Esophagus muscularis mucosa (tissue), 4 donors: ENCODE results near the gene HOXD8.

Experiments
- CTCF ChIP-seq, 3 experiments: fragments of 200-600 bp in 2 of 3; fragments of 450-650 bp in 1 of 3; sonication (generic) in 2 of 3; IDR thresholded peaks; one replicate each; pipeline ENCODE4 v1.5.1; 2017 to 2019; ENCODE audit warnings: antibody characterized with exemption in 3 of 3, mild to moderate bottlenecking in 2 of 3, moderate library complexity in 1 of 3
- EP300 ChIP-seq: sonication (generic); formaldehyde crosslinking; IDR thresholded peaks from one replicate; pipeline ENCODE4 v1.6.1; 2017; ENCODE audit warnings: antibody characterized with exemption
- POLR2A ChIP-seq: fragments of 450-650 bp; IDR thresholded peaks from one replicate; pipeline ENCODE4 v1.6.1; 2017; ENCODE audit warnings: antibody characterized with exemption, moderate library complexity, mild to moderate bottlenecking, low read depth
- POLR2AphosphoS5 ChIP-seq, 2 donors: sonication (generic); formaldehyde crosslinking; IDR thresholded peaks; one replicate each; pipeline ENCODE4 v1.6.1; 2017; ENCODE audit warnings: antibody characterized with exemption in 2 of 2

GRCh38 chr2:176149481-176149938, 20.0 kb downstream of the HOXD8 start:
- TF ChIP-seq POLR2A, result no peak
- TF ChIP-seq CTCF (IDR thresholded peaks at IDR 0.05), result no peak
- TF ChIP-seq EP300, result no peak
- no peak for TF ChIP-seq POLR2AphosphoS5 (IDR thresholded peaks at IDR 0.05)
